Measurements from ENCODE around the gene GLP1R.

DNA sequence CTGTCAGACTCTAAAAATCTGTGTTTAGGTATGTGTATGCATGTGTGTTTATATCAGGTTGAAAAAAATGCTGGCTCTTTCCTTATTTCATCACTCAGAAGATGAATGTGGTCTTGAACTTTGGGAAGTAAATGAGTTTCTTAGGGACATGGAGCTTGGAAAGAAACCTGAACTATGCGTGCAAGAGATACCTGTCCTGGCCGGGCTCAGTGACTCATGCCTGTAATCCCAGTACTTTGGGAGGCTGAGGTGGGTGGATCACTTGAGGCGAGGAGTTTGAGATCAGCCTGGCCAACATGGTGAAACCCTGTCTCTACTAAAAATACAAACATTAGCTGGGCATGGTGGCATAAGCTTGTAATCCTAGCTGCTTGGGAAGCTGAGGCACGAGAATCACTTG lies 4.4 kb upstream of the GLP1R start:
- TF ChIP-seq CTCF (IDR thresholded peaks at IDR 0.05; ENCODE audit: borderline replicate concordance, extremely low read depth, low read length, poor library complexity, severe bottlenecking), result no peak
- no peak for TF ChIP-seq EZH2 (IDR thresholded peaks at IDR 0.05; ENCODE audit: borderline replicate concordance, low read depth, low read length, severe bottlenecking)

Measured in DND-41 (cell line).